Measurements from ENCODE around the gene ERCC1. TPM values are rescaled to one million over a fixed set of nuclear protein-coding genes. Genes with fewer than 3 reads are reported as not detected.

ERCC1 gene
- total RNA-seq, 1 experiment from 2014 or later: 57.3 TPM

DNA sequence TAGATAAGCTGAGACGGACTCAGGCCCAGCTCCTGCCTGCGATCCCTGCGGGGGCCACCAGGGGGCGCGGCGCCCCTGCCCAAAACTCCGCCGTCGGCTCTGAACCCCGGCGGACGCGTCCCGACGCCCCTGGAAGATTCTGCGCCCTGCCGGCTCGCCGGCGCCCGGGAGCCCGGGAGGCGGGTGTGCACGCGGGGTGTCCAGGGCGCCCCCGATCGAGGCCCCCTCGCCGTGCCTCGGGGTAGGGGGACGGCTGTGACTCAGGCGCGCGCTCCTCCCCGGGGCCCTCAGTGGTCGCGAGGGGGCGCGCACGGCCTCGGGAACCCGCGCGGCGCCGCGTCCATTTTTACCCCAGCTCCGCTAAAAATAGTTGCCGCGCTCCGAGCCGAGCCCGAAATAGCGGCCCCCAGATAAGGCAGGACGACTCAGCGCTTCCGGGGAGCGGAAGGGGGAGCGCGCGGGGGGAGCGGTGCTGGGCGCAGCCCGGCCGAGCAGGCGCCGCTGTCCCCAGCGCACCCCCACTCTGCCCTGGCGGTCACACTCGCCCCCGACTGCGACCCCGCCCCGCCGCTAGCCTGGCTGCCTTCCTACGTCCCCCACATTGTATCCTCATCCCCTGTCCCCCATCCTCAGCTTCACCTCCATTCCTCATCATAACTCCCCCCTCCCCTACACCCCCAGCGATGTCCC lies 16.0 kb upstream of the ERCC1 start:
- no TSS peak for BruUV-seq (replicated peaks)
- TF ChIP-seq, protein P1, sequence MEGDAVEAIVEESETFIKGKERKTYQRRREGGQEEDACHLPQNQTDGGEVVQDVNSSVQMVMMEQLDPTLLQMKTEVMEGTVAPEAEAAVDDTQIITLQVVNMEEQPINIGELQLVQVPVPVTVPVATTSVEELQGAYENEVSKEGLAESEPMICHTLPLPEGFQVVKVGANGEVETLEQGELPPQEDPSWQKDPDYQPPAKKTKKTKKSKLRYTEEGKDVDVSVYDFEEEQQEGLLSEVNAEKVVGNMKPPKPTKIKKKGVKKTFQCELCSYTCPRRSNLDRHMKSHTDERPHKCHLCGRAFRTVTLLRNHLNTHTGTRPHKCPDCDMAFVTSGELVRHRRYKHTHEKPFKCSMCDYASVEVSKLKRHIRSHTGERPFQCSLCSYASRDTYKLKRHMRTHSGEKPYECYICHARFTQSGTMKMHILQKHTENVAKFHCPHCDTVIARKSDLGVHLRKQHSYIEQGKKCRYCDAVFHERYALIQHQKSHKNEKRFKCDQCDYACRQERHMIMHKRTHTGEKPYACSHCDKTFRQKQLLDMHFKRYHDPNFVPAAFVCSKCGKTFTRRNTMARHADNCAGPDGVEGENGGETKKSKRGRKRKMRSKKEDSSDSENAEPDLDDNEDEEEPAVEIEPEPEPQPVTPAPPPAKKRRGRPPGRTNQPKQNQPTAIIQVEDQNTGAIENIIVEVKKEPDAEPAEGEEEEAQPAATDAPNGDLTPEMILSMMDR (conservative IDR thresholded peaks at IDR 0.05; ENCODE audit: low read depth, low read length): peak; percentile 86
- TF ChIP-seq EZH2phosphoT487 (IDR thresholded peaks at IDR 0.05; ENCODE audit: borderline replicate concordance, low read length): no peak
- TF ChIP-seq EZH2 (IDR thresholded peaks at IDR 0.05; ENCODE audit: low read length, unreplicated experiment): no peak
- Histone ChIP-seq H3K4me2 (ENCODE audit: low read length) (peak overlapping the region; percentile 78), H3K4me3 (ENCODE audit: low read length) (peak overlapping the region; percentile 76), H3K9me2 (replicated peaks; ENCODE audit: low read length) (no peaks in the 10 kb centered on the region), H3K27ac (ENCODE audit: low read length) (peak overlapping the region; percentile 20; the same call in 1 of the 2 replicates), H3K4me1 (ENCODE audit: insufficient read depth, low read length) (peaks cover 14% of the 10 kb centered on the region), H3K79me2 (ENCODE audit: low read length) (no peaks in the 10 kb centered on the region), H3K36me3 (ENCODE audit: low read depth, low read length) (no peaks in the 10 kb centered on the region), H3F3A (ENCODE audit: low read length, unreplicated experiment) (no peaks in the 10 kb centered on the region), H3K9me3 (ENCODE audit: low read length) (no peaks in the 10 kb centered on the region), H3K27me3 (ENCODE audit: low read length) (no peaks in the 10 kb centered on the region), H2AFZ (ENCODE audit: low read length) (peak overlapping the region; percentile 69; the same call in 1 of the 2 replicates), H4K20me1 (ENCODE audit: low read length) (no peaks in the 10 kb centered on the region), H3K9ac (ENCODE audit: low read length) (peak overlapping the region; percentile 76)
- intact Hi-C loops (cut with micrococcal nuclease): loop anchor here (1.0 kb wide), 1 partner anchor 39 kb away; no protein-coding TSS in a partner anchor
- peak; percentile 25 for ATAC-seq
- ChIA-PET POLR2A (ENCODE audit: unreplicated experiment) (interaction anchor here (0.6 kb wide), 1 partner anchor 16 kb away, joined by 3 read pairs; no protein-coding TSS in a partner anchor), CTCF (interaction anchor here (0.6 to 1.3 kb wide), 3 partner anchors 39 to 299 kb away, joined by 3 to 60 read pairs (median 13); no protein-coding TSS in a partner anchor)
- peak; percentile 66 for DNase-seq

DNA sequence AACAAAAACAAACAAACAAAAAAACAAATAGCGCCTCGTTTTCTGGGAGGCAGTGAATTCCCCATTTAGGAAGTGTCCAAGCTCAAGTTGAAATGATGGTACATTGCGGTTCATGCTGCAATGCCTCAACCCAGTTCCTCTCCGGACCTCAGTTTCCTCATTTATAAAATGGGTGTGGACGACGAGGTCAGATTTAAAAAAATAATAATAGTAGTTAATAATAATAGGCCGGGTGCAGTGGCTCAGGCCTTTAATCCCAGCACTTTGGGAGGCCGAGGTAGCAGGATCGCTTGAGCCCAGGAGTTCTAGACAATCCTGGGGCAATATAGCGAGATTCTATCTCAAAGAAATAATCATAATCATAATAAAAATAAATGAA lies 15.5 kb upstream of the ERCC1 start:
- Histone ChIP-seq H3F3A (ENCODE audit: low read length, unreplicated experiment) (no peaks in the 10 kb centered on the region), H3K4me2 (ENCODE audit: low read length) (peak overlapping the region; percentile 78; the same call in 1 of the 2 replicates), H3K4me3 (ENCODE audit: low read length) (peak overlapping the region; percentile 76), H3K9me3 (ENCODE audit: low read length) (no peaks in the 10 kb centered on the region), H3K27ac (ENCODE audit: low read length) (no peak overlapping the region), H3K9ac (ENCODE audit: low read length) (peak overlapping the region; percentile 76), H4K20me1 (ENCODE audit: low read length) (no peaks in the 10 kb centered on the region), H2AFZ (ENCODE audit: low read length) (peak overlapping the region; percentile 69; the same call in 1 of the 2 replicates), H3K79me2 (ENCODE audit: low read length) (no peaks in the 10 kb centered on the region), H3K36me3 (ENCODE audit: low read depth, low read length) (no peaks in the 10 kb centered on the region), H3K4me1 (ENCODE audit: insufficient read depth, low read length) (peaks cover 9% of the 10 kb centered on the region), H3K9me2 (replicated peaks; ENCODE audit: low read length) (no peaks in the 10 kb centered on the region), H3K27me3 (ENCODE audit: low read length) (no peaks in the 10 kb centered on the region)
- ChIA-PET POLR2A (ENCODE audit: unreplicated experiment) (interaction anchor here (0.6 kb wide), 1 partner anchor 15 kb away, joined by 3 read pairs; no protein-coding TSS in a partner anchor), CTCF (interaction anchor here (0.6 to 1.3 kb wide), 3 partner anchors 40 to 298 kb away, joined by 3 to 60 read pairs (median 13); no protein-coding TSS in a partner anchor)
- ATAC-seq (no peak), DNase-seq (no peak)
- TF ChIP-seq EZH2phosphoT487 (IDR thresholded peaks at IDR 0.05; ENCODE audit: borderline replicate concordance, low read length) (no peak), EZH2 (IDR thresholded peaks at IDR 0.05; ENCODE audit: low read length, unreplicated experiment) (no peak)
- TF ChIP-seq, protein P1 (conservative IDR thresholded peaks at IDR 0.05; ENCODE audit: low read depth, low read length): no peak
- BruUV-seq (replicated peaks): no TSS peak
- intact Hi-C loops (cut with micrococcal nuclease): loop anchor here (1.0 kb wide), 1 partner anchor 39 kb away; no protein-coding TSS in a partner anchor

All from PC-3 (cell line).